ENCODE results near the gene TPK1.

DNA sequence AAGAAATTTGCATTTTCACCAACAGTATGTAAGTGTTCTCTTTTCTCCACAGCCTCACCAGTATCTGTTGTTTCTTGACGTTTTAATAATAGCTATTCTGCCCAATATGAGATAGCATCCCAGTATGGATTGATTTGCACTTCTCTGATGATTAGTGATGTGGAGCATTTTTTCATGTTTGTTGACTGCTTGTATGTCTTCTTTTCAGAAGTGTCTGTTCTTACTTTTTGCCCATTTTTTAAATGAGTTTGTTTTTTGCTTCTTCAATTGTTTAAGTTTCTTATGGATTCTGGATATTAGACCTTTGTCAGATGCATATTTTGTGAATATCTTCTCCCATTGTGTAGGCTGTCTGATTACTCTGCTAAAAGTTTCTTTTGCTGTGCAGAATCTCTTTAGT lies 12.2 kb upstream of the TPK1 start:
- TF ChIP-seq, protein P1, sequence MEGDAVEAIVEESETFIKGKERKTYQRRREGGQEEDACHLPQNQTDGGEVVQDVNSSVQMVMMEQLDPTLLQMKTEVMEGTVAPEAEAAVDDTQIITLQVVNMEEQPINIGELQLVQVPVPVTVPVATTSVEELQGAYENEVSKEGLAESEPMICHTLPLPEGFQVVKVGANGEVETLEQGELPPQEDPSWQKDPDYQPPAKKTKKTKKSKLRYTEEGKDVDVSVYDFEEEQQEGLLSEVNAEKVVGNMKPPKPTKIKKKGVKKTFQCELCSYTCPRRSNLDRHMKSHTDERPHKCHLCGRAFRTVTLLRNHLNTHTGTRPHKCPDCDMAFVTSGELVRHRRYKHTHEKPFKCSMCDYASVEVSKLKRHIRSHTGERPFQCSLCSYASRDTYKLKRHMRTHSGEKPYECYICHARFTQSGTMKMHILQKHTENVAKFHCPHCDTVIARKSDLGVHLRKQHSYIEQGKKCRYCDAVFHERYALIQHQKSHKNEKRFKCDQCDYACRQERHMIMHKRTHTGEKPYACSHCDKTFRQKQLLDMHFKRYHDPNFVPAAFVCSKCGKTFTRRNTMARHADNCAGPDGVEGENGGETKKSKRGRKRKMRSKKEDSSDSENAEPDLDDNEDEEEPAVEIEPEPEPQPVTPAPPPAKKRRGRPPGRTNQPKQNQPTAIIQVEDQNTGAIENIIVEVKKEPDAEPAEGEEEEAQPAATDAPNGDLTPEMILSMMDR (tag by site-specific recombination; IDR thresholded peaks at IDR 0.05): no peak
- no peak for TF ChIP-seq ZFP37 (tag by site-specific recombination; IDR thresholded peaks at IDR 0.05)
- no peak for TF ChIP-seq ZNF292 (tag by site-specific recombination; IDR thresholded peaks at IDR 0.05; ENCODE audit: borderline replicate concordance, low read depth)
- TF ChIP-seq ZNF184 (tag by site-specific recombination; IDR thresholded peaks at IDR 0.05): no peak
- TF ChIP-seq ZNF830 (tag by site-specific recombination; IDR thresholded peaks at IDR 0.05; ENCODE audit: low read depth): no peak
- TF ChIP-seq ZNF423 (tag by site-specific recombination; IDR thresholded peaks at IDR 0.05): no peak
- no peak for TF ChIP-seq ZNF221 (tag by site-specific recombination; IDR thresholded peaks at IDR 0.05; ENCODE audit: borderline replicate concordance)
- TF ChIP-seq ZNF433 (tag by site-specific recombination; IDR thresholded peaks at IDR 0.05; ENCODE audit: low read depth): no peak
- no peak for TF ChIP-seq ZBTB8A (tag by site-specific recombination; IDR thresholded peaks at IDR 0.05)

Data from HEK293 (cell line).